WTC11 (cell line): ENCODE measurements around the gene LARGE1.

Experiments used
- JUN ChIP-seq: sonication (generic); formaldehyde crosslinking; IDR thresholded peaks from 2 replicates; pipeline ENCODE4 v1.8.0; 2023; ENCODE audit warnings: mild to moderate bottlenecking, missing genetic modification reagents
- ZNF317 ChIP-seq: sonication (generic); formaldehyde crosslinking; IDR thresholded peaks from 2 replicates; pipeline ENCODE4 v1.8.1; 2023; ENCODE audit warnings: low read depth, mild to moderate bottlenecking, moderate library complexity, missing genetic modification reagents, borderline replicate concordance
- TF ChIP-seq, protein P1 (sequence below): fragments of 200-600 bp; IDR thresholded peaks from 2 replicates; pipeline ENCODE4 v1.8.0; 2022; ENCODE audit warnings: antibody characterized with exemption

DNA sequence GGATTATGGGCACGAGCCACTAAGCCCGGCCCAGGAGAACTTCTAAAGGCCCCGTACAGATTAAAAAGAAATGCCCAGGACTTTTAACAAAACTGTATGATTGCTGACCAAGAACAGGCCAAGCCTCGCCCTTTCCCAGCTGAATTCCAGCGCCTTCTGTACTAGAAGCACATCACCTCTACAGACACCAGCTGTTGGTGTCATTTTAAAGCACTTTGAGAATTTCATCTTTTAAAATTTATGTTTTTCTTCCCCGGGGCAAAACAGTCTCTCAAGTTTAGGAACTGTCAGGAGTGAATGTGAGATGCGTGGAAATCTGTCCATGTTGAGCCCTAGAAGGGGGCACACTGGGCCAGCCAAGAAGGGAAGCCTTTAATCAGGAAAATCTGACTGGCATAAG lies 362.4 kb downstream of the LARGE1 start:
- TF ChIP-seq, protein P1, sequence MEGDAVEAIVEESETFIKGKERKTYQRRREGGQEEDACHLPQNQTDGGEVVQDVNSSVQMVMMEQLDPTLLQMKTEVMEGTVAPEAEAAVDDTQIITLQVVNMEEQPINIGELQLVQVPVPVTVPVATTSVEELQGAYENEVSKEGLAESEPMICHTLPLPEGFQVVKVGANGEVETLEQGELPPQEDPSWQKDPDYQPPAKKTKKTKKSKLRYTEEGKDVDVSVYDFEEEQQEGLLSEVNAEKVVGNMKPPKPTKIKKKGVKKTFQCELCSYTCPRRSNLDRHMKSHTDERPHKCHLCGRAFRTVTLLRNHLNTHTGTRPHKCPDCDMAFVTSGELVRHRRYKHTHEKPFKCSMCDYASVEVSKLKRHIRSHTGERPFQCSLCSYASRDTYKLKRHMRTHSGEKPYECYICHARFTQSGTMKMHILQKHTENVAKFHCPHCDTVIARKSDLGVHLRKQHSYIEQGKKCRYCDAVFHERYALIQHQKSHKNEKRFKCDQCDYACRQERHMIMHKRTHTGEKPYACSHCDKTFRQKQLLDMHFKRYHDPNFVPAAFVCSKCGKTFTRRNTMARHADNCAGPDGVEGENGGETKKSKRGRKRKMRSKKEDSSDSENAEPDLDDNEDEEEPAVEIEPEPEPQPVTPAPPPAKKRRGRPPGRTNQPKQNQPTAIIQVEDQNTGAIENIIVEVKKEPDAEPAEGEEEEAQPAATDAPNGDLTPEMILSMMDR: no peak
- TF ChIP-seq ZNF317 (no peak), JUN (no peak)
